KOPT-K1 (cell line): ENCODE results near the gene KCNJ12.
"Not testable (repeated sequence)": the region's sequence is repeated elsewhere in the genome, so short reads cannot be mapped to it uniquely, and the experiment has no call there.

ENCODE experiments used
- H3K27ac ChIP-seq: fragments of 200-600 bp; sonication (generic); 2 replicates; pipeline ENCODE4 v1.5.1; 2016; ENCODE audit warnings: antibody characterized with exemption, mild to moderate bottlenecking, low read depth, low read length; ENCODE audit not compliant: poor library complexity, severe bottlenecking
- H3K36me3 ChIP-seq: fragments of 200-600 bp; sonication (generic); 2 replicates; pipeline ENCODE4 v1.5.1; 2017; ENCODE audit warnings: antibody characterized with exemption, mild to moderate bottlenecking, low read length, moderate library complexity; ENCODE audit not compliant: insufficient read depth
- H3K9me3 ChIP-seq: fragments of 200-600 bp; sonication (generic); 2 replicates; pipeline ENCODE4 v1.5.1; 2017; ENCODE audit warnings: antibody characterized with exemption, low read length, mild to moderate bottlenecking; ENCODE audit not compliant: insufficient read depth, poor library complexity, severe bottlenecking

The KCNJ12 gene

GRCh38 chr17:21402926-21403325 is 26.8 kb downstream of the KCNJ12 start:
- not testable (repeated sequence) for H3K9me3 ChIP-seq, H3K36me3 ChIP-seq, H3K27ac ChIP-seq

GRCh38 chr17:21404106-21404505 is 27.9 kb downstream of the KCNJ12 start:
- not testable (repeated sequence) for H3K36me3 ChIP-seq, H3K27ac ChIP-seq, H3K9me3 ChIP-seq

GRCh38 chr17:21404539-21404938 is 28.4 kb downstream of the KCNJ12 start:
- H3K36me3 ChIP-seq, H3K9me3 ChIP-seq, H3K27ac ChIP-seq: not testable (repeated sequence)

- not testable (repeated sequence) for H3K27ac ChIP-seq, H3K9me3 ChIP-seq, H3K36me3 ChIP-seq
These were observed 29.0 kb downstream of the KCNJ12 start for GRCh38 chr17:21404956-21405731.

GRCh38 chr17:21405904-21406400 is 29.8 kb downstream of the KCNJ12 start:
- not testable (repeated sequence) for H3K9me3 ChIP-seq, H3K36me3 ChIP-seq, H3K27ac ChIP-seq

GRCh38 chr17:21406616-21407404 is 30.7 kb downstream of the KCNJ12 start:
- H3K9me3 ChIP-seq, H3K27ac ChIP-seq, H3K36me3 ChIP-seq: not testable (repeated sequence)

GRCh38 chr17:21407752-21408151 is 31.6 kb downstream of the KCNJ12 start:
- not testable (repeated sequence) for H3K9me3 ChIP-seq

GRCh38 chr17:21408224-21408623 is 32.1 kb downstream of the KCNJ12 start:
- H3K9me3 ChIP-seq, H3K27ac ChIP-seq, H3K36me3 ChIP-seq: not testable (repeated sequence)

More at GRCh38 chr17:21407752-21408151, 31.6 kb downstream of the KCNJ12 start:
- H3K36me3 ChIP-seq, H3K27ac ChIP-seq: not testable (repeated sequence)

GRCh38 chr17:21408766-21409300 is 32.7 kb downstream of the KCNJ12 start:
- not testable (repeated sequence) for H3K27ac ChIP-seq, H3K9me3 ChIP-seq, H3K36me3 ChIP-seq

GRCh38 chr17:21409388-21409787 is 33.2 kb downstream of the KCNJ12 start:
- H3K36me3 ChIP-seq, H3K9me3 ChIP-seq, H3K27ac ChIP-seq: not testable (repeated sequence)

- H3K36me3 ChIP-seq, H3K9me3 ChIP-seq, H3K27ac ChIP-seq: not testable (repeated sequence)
These were observed 33.8 kb downstream of the KCNJ12 start for GRCh38 chr17:21409971-21410370.

GRCh38 chr17:21410371-21410770 is 34.2 kb downstream of the KCNJ12 start:
- not testable (repeated sequence) for H3K27ac ChIP-seq, H3K36me3 ChIP-seq, H3K9me3 ChIP-seq

GRCh38 chr17:21410906-21411678 is 34.9 kb downstream of the KCNJ12 start:
- H3K27ac ChIP-seq, H3K36me3 ChIP-seq, H3K9me3 ChIP-seq: not testable (repeated sequence)

- not testable (repeated sequence) for H3K9me3 ChIP-seq, H3K27ac ChIP-seq, H3K36me3 ChIP-seq
These were observed 35.6 kb downstream of the KCNJ12 start for GRCh38 chr17:21411679-21412205.

- H3K27ac ChIP-seq, H3K36me3 ChIP-seq, H3K9me3 ChIP-seq: not testable (repeated sequence)
These were observed 36.1 kb downstream of the KCNJ12 start for GRCh38 chr17:21412207-21412681.
